Measurements from ENCODE around the gene RNLS.
"Not testable (repeated sequence)": the region's sequence is repeated elsewhere in the genome, so short reads cannot be mapped to it uniquely, and the experiment has no call there.

RNLS gene

DNA sequence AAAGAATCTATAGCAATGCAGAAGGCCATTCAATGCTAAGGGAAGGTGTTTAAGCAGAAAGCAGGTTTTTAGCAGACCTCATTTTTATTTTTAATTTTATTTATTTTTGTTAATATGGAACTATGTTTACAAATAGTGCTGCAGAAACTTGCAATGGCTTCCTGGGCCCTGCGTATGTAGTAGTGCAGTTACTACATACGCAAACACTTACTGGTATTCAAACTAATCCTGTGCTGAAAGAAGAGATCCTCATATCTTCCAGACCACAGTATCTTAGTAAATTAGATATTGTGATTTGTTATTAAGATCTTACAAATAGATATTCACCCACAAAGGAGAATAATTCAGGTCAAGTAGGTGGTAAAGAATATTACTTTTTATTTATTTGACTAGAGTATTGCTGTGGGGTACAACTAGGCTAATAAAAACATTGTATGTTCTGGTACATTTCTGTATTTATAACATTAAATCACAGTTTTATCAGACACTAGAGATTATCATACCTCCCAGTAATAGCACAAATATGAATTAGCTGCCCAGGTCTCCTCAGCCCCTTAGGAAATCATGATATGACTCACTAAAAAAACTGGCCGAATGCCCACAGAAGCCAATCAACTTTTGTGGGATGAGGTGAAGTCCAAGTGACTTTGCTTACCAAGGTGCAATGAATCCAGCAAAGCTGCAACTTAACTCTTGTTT, 57.6 kb downstream of the RNLS start:
- DNase-seq (ENCODE audit: low read depth in 2 of 3, low spot score in 1 of 3) = no peak

- DNase-seq (ENCODE audit: low read depth in 2 of 3, low spot score in 1 of 3) = no peak
Observed at GRCh38 chr10:88523739-88524400, 59.2 kb downstream of the RNLS start.

DNA sequence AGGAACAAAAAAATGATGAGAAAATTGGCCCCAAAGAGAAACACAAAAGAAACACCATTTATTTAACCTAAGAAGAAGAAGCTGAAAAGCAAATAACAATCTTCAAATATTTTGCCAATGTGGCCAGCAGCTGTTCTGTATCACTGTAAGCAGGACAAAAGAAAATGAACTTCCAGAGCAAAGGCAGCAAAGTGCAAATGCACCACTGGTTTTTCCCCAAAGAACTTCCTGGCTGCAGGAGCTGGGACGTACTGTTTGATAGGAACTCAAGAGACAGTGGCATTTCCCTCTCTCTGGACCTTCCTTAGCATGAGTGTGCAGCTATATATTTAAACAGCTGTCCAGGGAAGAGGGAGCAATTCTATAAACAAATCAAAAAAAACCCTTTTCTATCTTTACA, 60.4 kb downstream of the RNLS start:
- DNase-seq (ENCODE audit: low read depth in 2 of 3, low spot score in 1 of 3) = no peak

DNA sequence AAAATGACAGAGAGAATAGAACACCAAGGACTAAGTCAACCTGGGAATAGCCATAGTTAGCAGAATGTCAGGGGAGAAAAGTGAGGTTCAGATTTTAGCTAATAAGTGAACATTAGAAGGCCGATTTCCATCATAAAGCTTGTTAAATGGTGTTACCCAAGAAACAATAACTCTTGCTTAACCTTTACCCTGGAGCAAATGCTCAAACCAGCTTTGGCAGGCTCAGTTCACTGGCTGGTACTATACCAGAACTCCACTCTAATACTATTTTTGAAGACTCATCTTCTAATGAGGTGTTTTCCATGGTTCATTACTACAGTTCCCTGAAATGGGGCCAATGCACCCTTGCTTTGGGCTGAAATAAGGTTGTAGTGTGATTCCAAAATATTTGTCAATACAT, 61.3 kb downstream of the RNLS start:
- no peak for DNase-seq (ENCODE audit: low read depth in 2 of 3, low spot score in 1 of 3)

GRCh38 chr10:88515235-88515634, 67.9 kb downstream of the RNLS start:
- DNase-seq (ENCODE audit: low read depth in 2 of 3, low spot score in 1 of 3) = no peak

GRCh38 chr10:88512599-88512998, 70.5 kb downstream of the RNLS start:
- no peak for DNase-seq (ENCODE audit: low read depth in 2 of 3, low spot score in 1 of 3)

DNA sequence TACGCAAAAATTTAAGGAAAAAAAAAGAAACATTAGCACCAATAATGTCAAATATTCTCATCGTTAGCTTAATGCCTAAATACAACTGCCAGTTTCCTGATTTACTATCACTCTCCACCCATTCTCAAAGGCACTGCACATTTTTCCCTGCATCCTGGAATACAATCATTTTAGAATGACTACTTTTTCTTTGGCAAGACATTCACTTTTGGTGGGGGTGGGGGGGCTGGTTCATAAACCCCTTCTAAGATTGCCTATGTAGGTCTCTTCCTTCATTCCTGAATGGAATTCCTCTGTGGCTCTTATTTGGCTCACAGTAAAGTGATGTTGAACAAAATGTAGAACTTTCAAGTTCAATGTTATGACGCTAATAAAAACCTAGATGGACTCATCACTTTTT, 74.3 kb downstream of the RNLS start:
- DNase-seq (ENCODE audit: low read depth in 2 of 3, low spot score in 1 of 3) = no peak

DNA sequence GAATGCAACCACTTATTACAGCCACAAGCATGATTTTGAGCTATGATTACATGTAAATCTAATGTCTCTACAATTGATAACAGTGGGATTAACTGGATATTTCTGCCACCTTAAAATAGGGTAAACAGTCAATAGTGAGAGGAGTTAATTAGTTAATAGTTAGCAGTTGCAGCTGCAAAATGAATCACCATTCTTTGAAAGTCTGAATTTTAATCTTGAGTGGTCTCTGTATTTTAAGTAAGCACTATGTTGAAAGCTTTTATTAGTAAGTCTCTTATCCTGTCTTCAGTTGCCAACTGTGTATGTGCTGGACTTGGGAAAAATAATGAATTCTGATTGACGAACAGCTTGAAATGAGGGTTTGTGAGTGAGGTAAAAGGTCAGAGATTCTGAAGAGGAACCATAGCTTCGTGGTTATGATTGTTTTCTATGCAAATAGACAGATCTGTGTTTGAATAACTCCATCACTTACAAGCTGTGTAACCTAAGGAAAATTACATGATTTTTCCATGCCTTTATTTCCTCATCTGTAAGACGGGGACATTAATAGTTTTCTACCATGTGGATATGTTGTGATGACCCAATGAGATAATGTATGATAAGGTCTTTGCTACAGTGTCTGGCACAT, 75.2 kb downstream of the RNLS start:
- no peak for DNase-seq (ENCODE audit: low read depth in 2 of 3, low spot score in 1 of 3)

DNA sequence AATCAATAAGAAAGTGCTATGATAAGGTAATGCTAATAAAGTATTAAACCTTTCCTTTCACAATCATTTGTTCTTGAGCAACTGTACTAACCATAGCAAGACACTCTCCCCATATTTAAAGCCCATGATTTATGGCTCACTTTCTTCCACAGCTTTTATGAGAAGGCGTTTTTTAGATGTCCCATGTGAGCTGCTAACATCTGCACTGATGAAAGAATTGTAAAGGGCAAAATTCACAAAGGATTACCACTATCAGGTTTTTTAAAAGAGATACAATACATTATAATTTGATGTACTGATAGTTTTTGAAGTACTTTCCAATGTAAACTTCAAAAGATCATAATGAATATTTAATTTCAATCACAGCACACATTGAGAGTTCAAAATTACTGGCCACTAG, 75.7 kb downstream of the RNLS start:
- DNase-seq (ENCODE audit: low read depth in 2 of 3, low spot score in 1 of 3) = no peak

DNA sequence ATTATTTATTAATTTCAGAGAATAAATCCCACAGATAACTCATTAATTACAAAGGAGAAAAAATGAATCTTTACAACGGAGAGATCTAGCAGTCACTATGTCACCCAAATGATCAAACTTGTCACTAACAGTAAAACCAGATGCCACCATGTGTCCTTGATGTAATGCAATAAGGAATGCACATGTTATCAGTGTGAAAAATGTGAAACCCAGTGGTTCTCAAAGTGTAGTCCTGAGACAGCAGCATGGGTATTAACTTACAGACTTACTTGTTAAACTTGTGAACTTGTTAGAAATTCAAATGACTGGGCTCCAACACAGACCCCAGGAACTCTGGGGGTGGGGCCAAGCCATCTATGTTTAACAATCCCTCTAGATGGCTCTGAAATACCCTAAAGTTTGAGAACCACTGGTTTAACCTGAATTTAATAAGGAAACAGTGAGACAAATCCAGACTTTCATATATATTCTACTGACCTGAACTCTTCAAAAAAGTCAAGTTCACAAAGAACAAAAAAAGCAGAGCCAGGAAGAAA, 77.4 kb downstream of the RNLS start:
- no peak for DNase-seq (ENCODE audit: low read depth in 2 of 3, low spot score in 1 of 3)

DNA sequence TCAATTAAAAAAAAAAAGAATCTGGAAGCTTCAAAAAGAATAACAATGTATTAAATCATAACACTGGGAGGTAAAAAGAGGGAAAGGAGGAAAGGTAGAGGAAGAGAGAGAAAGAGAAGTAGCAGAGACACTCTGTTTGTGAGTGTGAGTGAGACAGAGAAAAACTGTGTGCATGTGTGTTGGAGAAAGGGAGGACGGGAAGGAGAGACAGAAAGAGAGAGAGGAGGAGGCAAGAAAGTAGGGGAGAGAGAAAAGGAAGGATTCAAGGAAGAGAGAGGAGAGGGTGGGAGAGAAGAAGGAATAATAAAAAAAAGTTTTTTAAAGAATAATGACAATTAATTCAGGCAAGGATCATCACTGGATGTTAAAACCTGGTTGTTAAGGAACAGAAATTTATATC, 77.9 kb downstream of the RNLS start:
- no peak for DNase-seq (ENCODE audit: low read depth in 2 of 3, low spot score in 1 of 3)

DNA sequence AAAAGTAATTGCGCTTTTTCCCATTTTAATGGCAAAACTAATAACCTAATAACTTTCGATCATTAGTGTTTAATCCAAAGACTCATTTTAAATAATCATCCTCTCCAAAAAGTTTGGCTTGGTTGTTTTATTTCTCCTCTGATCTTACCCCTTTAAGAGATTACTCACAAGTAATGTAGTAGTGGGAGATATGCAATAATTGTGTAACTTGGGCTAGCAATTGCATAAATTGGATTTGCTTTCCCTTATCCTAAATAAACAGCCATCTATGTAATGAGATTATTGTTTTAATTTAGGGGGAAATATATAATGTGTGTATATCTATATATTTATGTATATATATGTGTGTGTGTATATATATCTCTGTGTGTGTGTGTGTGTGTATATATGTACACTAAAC, 82.5 kb downstream of the RNLS start:
- DNase-seq (ENCODE audit: low read depth in 2 of 3, low spot score in 1 of 3) = no peak

DNA sequence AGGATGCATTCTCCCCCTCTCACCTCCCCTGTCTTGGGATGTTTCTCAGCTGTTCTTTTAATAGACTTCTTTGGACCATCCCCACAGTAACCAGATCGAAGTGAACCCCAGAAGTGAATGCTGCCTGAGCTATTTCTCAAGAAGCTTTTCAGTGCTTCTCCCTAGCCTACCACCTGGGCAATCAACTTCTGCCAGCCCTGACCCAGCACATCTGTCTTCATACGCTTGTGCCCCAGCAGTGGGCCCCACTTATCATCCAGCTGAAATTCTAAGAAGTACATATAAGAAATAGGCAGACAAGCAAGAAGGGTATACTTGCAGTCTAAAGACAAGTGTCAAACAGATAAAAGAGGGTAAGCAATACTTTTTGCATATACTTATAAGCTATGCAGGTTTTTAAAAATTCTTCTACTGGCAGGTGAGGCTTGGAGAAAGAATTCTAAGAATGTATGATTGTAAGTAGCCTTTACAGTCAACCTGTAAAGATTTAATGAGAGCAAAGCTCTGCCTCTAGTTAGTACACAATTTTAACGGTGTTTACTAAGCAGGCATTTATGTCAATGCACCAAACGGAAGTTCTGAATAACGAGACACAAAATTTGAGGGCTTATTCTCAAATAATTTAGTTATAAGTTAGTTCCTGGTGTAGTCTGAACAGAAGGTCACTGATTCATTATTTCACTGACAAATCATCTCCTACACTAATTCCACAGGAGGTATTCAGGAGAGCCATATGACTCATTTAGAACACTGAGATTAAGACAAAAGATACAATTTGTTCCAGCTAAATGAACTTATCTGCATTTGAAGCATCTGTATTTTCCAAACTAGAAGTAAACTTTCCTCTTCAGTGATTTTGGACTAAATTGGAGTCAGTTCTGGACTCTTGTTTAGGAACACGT, 83.3 kb downstream of the RNLS start:
- no peak for DNase-seq (ENCODE audit: low read depth in 2 of 3, low spot score in 1 of 3)

GRCh38 chr10:88497913-88498312, 85.2 kb downstream of the RNLS start:
- no peak for DNase-seq (ENCODE audit: low read depth in 2 of 3, low spot score in 1 of 3)

DNA sequence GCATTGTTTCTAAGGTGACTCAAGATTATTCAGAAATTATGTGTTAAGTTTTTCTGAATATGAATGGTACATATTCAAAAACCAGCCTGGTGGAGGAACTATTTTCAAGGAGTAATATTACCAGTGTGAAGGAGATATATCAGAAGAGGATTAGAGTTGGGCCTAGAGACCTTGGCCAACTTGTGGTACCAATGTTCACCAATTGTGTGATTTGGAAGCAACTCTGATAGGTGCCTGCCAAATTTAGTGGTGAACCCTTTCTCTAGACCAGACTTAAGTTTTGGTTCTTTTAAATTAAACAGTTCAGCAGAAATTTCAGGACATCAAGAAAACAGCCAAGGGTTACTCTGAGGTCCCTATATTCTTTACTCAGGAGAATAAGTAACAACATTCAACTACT, 88.6 kb downstream of the RNLS start:
- DNase-seq (ENCODE audit: low read depth in 2 of 3, low spot score in 1 of 3) = no peak

GRCh38 chr10:88493691-88494483, 89.2 kb downstream of the RNLS start:
- no peak for DNase-seq (ENCODE audit: low read depth in 2 of 3, low spot score in 1 of 3)

- DNase-seq (ENCODE audit: low read depth in 2 of 3, low spot score in 1 of 3) = no peak
Observed at GRCh38 chr10:88491314-88491713, 91.8 kb downstream of the RNLS start.

GRCh38 chr10:88490231-88490980, 92.7 kb downstream of the RNLS start:
- no peak for DNase-seq (ENCODE audit: low read depth in 2 of 3, low spot score in 1 of 3)

GRCh38 chr10:88489107-88489506, 94.0 kb downstream of the RNLS start:
- DNase-seq (ENCODE audit: low read depth in 2 of 3, low spot score in 1 of 3) = no peak

DNA sequence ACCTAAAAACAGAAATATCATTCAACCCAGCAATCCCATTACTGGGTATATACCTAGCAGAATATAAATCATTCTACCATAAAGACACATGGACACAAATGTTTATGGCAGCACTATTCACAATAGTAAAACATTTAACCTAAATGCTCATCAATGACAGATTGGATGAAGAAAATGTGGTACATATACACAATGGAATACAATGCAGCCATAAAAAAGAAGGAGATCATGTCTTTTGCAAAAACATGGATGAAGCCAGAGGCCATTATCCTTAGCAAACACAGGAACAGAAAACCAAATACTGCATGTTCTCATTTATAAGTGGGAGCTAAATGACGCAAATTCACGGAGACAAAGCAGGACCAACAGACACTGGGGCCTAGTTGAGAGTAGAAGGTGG, 96.3 kb downstream of the RNLS start:
- not testable (repeated sequence) for DNase-seq (ENCODE audit: low read depth in 2 of 3, low spot score in 1 of 3)
